Ishikawa (cell line): ENCODE data around the gene RAX2.

Experiments used
- CEBPB ChIP-seq: IDR thresholded peaks from 2 replicates; pipeline ENCODE4 v1.6.1; 2012
- CREB1 ChIP-seq: IDR thresholded peaks from 2 replicates; pipeline ENCODE4 v1.6.1; 2012; ENCODE audit warnings: low read depth
- EGR1 ChIP-seq: IDR thresholded peaks from 2 replicates; pipeline ENCODE4 v1.6.1; 2012
- EP300 ChIP-seq: IDR thresholded peaks from 2 replicates; pipeline ENCODE4 v1.6.1; 2012; ENCODE audit warnings: borderline replicate concordance
- FOXM1 ChIP-seq: IDR thresholded peaks from 2 replicates; pipeline ENCODE4 v1.6.1; 2012; ENCODE audit warnings: low read depth, borderline replicate concordance
- NFIC ChIP-seq: IDR thresholded peaks from 2 replicates; pipeline ENCODE4 v1.6.1; 2012
- RAD21 ChIP-seq: IDR thresholded peaks from 2 replicates; pipeline ENCODE4 v1.6.1; 2012; ENCODE audit warnings: low read depth
- TAF1 ChIP-seq: IDR thresholded peaks from 2 replicates; pipeline ENCODE4 v1.6.1; 2012; ENCODE audit warnings: low read depth, mild to moderate bottlenecking
- TCF12 ChIP-seq: IDR thresholded peaks from 2 replicates; pipeline ENCODE4 v1.6.1; 2012; ENCODE audit warnings: low read depth
- TEAD4 ChIP-seq: IDR thresholded peaks from 2 replicates; pipeline ENCODE4 v1.6.1; 2012
- YY1 ChIP-seq: IDR thresholded peaks from 2 replicates; pipeline ENCODE4 v1.6.1; 2012; ENCODE audit warnings: low read depth
- ZBTB7A ChIP-seq: IDR thresholded peaks from 2 replicates; pipeline ENCODE4 v1.6.1; 2012; ENCODE audit warnings: low read depth
- TF ChIP-seq, protein P1 (sequence below): IDR thresholded peaks from 2 replicates; pipeline ENCODE4 v1.6.1; 2012
- TF ChIP-seq, protein P2 (sequence below): IDR thresholded peaks from 2 replicates; pipeline ENCODE4 v1.6.1; 2012; ENCODE audit warnings: low read depth, mild to moderate bottlenecking
- TF ChIP-seq, protein P3 (sequence below): IDR thresholded peaks from 2 replicates; pipeline ENCODE4 v1.6.1; 2012

RAX2 gene

DNA sequence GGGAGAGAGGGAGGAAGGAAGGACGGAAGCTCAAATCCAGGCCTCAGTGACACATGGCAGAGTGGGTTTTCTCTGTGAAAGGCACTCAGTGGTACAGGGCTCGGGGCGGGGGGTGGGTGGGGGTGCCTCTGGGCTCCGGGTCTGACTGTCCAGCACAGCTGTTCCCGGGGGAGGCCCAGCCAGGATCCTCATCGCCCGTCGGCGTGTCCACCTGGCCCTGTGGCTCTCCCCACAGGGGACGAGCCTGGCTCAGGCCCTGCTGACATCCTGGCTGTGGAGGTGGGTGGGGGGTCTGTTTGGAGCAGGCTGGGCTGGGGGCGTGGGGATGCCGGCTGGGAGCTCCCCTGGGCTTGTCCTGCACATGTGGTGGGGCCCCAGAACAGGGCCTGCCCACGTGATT lies 32.4 kb upstream of the RAX2 start:
- TF ChIP-seq EP300 (no peak), NFIC (no peak), FOXM1 (no peak), EGR1 (no peak), CREB1 (no peak), RAD21 (no peak), YY1 (no peak), TCF12 (no peak), CEBPB (no peak), TEAD4 (no peak), TAF1 (no peak), ZBTB7A (no peak)
- TF ChIP-seq, protein P1, sequence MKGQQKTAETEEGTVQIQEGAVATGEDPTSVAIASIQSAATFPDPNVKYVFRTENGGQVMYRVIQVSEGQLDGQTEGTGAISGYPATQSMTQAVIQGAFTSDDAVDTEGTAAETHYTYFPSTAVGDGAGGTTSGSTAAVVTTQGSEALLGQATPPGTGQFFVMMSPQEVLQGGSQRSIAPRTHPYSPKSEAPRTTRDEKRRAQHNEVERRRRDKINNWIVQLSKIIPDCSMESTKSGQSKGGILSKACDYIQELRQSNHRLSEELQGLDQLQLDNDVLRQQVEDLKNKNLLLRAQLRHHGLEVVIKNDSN = no peak
- TF ChIP-seq, protein P2, sequence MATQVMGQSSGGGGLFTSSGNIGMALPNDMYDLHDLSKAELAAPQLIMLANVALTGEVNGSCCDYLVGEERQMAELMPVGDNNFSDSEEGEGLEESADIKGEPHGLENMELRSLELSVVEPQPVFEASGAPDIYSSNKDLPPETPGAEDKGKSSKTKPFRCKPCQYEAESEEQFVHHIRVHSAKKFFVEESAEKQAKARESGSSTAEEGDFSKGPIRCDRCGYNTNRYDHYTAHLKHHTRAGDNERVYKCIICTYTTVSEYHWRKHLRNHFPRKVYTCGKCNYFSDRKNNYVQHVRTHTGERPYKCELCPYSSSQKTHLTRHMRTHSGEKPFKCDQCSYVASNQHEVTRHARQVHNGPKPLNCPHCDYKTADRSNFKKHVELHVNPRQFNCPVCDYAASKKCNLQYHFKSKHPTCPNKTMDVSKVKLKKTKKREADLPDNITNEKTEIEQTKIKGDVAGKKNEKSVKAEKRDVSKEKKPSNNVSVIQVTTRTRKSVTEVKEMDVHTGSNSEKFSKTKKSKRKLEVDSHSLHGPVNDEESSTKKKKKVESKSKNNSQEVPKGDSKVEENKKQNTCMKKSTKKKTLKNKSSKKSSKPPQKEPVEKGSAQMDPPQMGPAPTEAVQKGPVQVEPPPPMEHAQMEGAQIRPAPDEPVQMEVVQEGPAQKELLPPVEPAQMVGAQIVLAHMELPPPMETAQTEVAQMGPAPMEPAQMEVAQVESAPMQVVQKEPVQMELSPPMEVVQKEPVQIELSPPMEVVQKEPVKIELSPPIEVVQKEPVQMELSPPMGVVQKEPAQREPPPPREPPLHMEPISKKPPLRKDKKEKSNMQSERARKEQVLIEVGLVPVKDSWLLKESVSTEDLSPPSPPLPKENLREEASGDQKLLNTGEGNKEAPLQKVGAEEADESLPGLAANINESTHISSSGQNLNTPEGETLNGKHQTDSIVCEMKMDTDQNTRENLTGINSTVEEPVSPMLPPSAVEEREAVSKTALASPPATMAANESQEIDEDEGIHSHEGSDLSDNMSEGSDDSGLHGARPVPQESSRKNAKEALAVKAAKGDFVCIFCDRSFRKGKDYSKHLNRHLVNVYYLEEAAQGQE = no peak
- TF ChIP-seq, protein P3, sequence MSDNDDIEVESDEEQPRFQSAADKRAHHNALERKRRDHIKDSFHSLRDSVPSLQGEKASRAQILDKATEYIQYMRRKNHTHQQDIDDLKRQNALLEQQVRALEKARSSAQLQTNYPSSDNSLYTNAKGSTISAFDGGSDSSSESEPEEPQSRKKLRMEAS = no peak

DNA sequence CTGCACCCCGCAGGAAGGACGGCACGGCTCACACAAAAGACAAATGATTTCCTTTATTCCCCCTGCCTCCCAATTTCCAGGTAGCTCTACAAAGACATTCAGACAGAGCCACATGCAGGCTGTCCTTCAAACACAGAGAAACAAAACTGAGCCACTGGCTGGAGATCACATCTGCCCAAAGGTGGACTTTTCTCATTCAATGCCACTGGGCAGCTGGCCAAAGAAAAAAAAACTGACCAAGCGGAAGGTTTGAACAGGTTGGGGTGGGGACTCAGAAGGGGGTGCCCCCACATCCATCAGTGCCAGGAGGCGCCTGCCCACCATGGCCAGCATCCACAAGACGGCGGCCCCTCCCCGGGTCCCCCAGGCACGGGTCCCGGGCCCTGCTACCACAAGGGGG lies 32.0 kb upstream of the RAX2 start:
- peak; percentile 49 for TF ChIP-seq NFIC
- no peak for TF ChIP-seq ZBTB7A
- TF ChIP-seq YY1 = no peak

DNA sequence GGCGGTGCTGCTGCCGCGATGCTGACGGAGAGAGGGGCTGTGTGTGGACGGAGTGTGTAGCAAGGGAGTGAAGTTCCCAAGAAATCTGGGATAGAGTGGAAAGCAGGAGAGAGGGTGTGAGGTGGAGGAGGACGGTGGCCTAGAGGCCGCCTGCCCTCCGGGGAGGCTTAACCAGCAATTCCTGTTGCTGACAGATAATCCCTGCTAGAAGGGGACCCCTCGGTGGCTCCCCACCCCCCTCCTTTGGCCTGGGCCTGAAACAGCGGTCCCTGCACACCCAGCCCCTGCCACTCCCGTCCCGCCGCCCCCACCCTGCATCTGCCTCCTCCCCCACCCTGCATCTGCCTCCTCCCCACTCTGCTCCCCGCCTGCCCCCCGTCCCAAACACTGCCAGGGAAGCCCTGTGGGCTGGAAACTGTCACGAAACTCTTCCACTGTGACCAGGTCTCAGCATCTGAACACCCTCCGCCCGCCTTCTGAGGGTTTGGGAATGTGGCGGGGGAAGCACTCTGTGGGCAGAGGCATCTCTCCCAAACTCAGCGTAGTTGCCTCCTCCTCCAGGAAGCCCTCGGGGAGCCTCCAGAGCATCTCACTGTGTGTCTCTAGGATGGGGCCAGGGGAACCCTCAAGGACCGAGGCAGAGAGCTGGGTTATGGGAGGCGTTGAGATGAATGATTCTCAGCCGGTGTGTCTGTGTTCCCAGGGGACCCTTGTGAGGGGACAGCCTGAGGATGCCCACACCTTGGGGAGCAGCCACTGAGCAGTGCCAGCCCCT lies 31.3 kb upstream of the RAX2 start:
- TF ChIP-seq EGR1 = no peak
- TF ChIP-seq FOXM1 = no peak
- no peak for TF ChIP-seq TCF12
- no peak for TF ChIP-seq RAD21
- TF ChIP-seq YY1 = no peak
- no peak for TF ChIP-seq TEAD4

DNA sequence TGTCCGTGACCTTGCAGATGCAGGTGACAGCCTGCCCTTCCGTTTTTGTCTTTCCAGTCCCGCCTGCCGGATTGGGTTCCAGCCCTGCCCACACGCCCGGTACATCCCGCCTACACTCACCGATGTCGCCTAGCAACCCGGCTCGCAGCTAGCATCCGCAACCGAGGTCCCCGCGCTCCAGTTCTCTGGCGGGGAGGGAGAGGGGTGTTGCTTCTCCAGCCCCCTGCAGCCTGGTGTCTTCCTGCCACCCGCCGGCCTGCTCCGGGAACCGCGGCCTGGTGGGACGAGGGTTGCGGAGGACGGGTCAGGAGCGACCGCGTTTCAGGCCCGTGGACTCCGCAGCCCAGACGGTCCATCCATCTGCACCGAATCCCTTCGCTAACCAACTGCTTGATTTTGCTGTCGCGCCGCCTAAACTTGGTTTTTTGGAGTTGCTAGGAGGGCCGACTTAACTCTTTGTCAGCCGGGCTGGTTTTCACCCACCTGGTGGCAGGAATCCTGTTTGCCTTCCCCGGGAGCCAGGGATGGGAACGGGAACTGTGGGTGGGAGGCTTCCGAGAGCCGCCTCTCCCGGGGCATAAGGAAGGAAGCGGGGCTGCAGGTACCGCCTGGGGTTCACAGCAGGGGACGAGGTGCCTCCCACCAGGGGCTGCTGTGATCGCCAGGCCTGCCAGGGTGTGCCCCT lies 29.5 kb upstream of the RAX2 start:
- TF ChIP-seq EGR1 = peak; percentile 54; the same call in 1 of the 2 replicates
- no peak for TF ChIP-seq RAD21

DNA sequence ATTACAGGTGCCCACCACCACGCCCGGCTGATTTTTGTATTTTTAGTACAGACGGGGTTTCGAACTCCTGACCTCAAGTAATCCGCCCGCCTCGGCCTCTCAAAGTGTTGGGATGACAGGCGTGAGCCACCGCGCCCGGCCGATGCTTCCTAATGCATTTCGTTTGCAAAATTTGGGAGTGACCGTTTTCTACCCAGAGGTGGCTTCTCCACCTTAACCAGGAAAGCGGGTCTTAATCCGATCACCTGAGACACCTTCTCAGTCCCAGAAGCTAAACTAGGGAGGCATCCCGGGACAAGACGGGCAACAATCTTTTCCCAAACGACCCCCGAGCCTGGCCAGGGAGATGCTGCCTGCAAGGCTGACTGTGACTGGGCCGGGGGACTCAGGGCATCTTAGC lies 29.0 kb upstream of the RAX2 start:
- TF ChIP-seq CREB1 (no peak), CEBPB (no peak)

DNA sequence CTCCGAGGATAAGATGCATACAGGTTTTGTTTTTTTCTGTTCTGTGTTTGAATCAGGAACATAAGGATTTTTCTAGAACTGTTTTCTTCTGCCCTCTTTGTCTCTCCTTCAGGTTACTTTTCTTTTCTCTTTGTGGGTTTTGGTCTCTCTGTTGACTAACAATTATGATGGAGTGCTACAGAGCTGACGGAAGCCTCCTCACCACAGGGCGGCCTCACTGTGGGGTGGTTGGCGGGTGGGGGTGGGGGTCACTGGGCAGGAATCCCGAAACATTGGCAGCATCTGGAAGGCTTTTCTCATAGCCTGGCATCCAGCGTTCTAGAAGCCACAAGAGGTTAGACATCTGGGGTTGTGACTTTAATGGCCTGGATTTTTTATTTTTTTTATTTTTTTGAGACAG lies 26.1 kb upstream of the RAX2 start:
- TF ChIP-seq, protein P1 = no peak
- TF ChIP-seq NFIC = no peak
- TF ChIP-seq, protein P3 = no peak
- no peak for TF ChIP-seq FOXM1
- TF ChIP-seq EGR1 = no peak
- TF ChIP-seq, protein P2 = no peak
- no peak for TF ChIP-seq ZBTB7A

DNA sequence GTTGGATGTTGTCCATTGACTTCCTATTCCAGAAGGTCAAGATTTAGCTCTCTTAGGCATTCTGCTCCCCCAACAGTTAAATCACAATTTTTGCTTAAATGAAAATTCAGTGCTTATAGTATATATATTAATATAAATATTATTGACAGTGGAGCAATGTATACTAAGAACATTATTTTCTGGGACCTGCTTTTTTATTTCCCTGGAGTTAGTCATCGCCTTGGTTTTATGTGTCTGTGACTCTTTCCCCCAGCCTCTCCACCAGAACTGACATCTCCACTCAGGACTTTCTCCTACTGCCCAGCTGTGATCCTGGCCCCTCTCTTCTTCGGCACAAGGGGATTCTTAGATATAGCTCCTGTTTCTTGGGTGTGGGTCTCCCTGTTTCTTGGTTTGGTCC lies 24.3 kb upstream of the RAX2 start:
- no peak for TF ChIP-seq TAF1
- no peak for TF ChIP-seq CREB1
- no peak for TF ChIP-seq YY1
- TF ChIP-seq RAD21 = no peak
- TF ChIP-seq, protein P2 = no peak
- no peak for TF ChIP-seq CEBPB
- TF ChIP-seq NFIC = no peak
- TF ChIP-seq, protein P3 = no peak
- no peak for TF ChIP-seq EP300
- TF ChIP-seq FOXM1 = no peak
- TF ChIP-seq ZBTB7A = no peak
- TF ChIP-seq, protein P1 = no peak
- no peak for TF ChIP-seq TCF12
- no peak for TF ChIP-seq EGR1
- TF ChIP-seq TEAD4 = no peak
